GM19351 (cell line): ENCODE data around the gene VSIR.

Experiments used
- ATAC-seq: cut with Tn5 transposase; IDR thresholded peaks from one replicate; pipeline ENCODE4 v1.9.1; 2021; ENCODE audit warnings: mild to moderate bottlenecking, moderate library complexity; ENCODE audit not compliant: unreplicated experiment

The VSIR gene

DNA sequence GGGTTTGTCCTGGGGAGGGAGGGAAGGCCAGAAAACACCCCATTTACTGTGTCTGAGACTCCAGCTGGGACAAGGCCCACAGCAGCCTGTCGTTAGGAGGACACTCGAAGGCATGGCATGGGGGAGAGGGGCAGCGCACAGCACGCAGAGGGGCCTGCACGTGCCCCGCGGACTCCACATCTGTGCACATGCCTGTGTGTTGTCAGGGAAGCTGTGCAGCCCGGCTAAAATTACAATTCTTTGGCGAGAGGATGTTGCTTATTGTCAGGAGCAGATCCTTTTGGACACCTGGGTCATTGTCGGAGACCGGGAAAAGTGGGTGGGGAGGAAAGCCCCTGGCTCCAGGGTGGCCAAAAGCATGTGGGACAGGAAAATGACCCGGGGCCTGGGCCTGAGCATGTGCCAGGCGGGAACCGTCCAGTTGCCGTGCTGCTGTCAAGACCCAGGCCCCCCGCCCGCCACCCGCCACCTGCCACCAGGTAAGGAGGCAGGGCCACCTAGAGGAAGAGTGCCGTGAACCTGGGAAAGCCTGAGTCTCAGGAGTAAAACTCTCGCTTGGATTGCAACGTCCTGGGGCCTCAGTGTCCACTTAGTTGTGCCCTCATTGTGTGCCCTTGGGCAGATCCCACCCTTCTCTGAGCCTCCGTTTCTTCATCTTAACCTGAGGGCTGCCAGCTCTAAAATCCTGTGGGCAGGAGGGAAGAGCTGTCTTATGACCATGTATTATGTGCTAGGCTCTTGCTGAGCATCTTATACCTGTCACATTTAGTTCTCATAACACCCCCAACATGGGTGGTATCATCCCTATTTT, 7.2 kb downstream of the VSIR start:
- ATAC-seq: no peak

DNA sequence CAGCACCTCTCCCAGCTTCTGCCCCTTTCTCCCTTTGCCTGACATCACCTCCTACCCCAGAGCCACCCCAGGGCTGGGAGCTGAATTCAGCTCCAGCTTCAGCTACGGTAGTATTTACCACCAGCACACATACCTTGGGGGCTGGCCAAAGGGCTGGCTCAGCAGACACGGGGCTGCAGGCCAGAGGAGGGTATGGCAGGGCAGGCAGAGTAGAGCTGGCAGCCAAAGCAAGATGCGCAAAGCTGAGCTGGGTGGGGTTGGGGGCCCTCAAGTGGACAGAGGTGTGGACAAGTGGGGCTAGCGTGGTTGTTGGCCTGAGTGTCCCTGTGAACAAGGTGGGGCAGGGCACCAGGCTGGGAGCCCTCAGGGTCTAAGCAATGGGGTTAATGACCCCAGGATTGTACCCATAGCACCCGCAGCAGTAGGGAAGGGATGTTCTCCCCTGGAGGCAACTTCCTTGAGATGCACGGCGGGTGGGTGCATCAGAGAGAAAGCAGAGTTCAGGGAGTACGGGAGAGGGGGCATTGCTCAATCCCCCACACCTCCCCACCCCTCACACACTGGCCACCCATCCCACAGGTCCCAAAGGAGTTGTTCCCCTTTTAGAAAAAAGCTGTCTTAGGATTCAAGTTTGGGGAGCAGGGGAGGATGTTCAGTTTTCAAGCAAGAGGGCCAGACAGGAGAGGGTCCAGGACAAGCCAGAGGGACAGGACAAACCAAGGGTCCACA, 8.0 kb downstream of the VSIR start:
- no peak for ATAC-seq

DNA sequence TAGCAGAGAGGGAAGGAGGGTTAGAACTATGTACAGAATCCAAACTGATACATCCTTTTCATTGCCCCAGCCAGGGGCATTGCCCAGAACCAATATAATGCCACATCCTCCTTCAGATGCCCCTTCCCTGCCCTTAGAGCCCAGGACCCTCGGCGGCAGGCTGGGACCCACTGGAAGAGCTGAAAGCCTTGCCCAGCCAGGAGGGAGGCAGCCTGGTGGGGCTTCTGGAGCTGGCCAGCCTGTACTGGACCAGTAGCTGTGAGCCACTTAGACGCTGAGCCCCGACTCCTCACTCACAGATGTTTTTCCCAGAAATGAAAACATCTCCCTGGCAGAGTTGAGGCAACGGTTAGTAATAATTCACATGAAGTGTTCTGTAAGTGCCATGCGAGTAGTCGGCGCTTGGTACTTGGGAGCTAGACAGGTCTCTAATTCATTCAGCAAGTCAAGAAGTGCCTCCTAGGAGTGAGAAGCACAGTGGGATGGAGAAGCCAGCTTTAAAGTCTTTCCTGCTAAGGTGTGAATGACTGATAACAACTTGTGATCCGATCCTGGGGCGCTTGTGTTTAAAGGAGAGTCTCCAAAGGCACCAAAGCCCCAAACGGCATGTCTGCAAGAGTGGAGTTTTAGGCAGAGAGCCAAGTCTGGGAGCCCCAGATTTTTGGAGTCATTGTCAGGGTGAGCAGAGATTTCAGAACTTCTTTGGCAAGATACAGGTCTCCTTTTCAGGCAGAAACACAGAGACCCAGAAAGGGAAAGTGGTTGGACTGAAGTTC, 9.8 kb downstream of the VSIR start:
- ATAC-seq: no peak

DNA sequence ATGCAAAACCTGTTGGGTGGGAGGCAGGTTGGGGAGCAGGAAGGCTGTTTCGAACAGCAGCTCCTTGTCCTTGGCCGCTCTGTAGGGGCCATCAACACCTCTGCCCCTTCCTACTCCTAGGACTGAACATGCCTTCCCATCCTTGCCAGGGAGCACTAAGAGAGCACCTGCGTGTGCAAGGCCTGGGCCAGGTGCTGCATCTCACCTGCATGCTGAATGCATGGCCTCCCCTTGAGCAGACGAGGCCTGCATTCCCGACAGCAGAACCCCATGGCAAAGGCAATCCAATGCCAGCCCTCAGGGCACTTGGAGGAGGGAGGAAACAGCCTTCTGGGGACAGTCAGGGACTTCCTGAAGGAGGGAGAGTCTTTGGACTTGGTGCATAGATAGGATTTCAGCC, 11.0 kb downstream of the VSIR start:
- ATAC-seq: no peak

DNA sequence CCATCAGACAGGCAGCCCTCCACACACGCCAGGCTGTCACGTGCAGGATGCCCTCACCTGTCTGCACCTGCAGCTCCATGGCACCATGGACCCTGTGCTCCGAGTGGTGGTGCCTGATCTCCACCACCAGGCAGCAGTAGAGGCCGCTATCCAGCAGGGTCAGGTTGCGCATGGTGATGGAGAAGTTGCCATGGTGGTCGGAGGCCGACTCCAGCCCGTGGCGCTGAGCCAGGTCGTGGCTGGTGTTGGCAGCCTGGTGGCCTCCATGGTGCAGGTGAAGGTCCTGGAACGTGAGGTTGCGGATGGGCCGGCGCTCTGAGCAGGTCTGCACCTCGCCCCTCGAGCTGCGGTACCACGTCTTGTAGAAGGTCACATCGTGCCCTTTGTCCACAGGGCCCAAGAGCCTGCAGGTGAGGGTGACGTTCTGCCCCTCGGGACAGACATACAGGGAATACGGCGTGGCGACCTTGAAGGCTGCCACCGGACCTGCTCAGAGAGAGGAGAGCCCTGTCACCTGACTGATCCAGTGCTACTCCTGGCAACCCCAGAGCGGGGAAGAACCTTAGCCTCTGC, 11.7 kb downstream of the VSIR start:
- ATAC-seq: no peak

DNA sequence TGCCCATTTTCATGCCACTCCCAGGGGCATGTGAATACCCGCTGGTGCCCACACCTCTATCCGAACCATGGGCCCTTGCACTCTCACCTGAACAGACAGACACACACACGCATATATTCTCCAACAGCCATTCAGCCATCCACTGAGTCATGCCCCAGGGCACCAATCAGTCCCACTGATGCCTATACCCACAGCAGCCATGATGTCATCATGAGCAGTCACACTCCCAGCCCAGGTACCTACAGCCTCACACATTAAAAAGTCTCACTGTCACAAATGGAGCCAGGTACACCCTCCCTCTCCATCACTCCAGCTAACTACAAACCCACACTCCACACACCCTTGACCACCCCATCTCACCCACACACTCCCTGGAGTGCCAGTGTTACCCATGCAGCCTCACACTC, 12.2 kb downstream of the VSIR start:
- no peak for ATAC-seq

DNA sequence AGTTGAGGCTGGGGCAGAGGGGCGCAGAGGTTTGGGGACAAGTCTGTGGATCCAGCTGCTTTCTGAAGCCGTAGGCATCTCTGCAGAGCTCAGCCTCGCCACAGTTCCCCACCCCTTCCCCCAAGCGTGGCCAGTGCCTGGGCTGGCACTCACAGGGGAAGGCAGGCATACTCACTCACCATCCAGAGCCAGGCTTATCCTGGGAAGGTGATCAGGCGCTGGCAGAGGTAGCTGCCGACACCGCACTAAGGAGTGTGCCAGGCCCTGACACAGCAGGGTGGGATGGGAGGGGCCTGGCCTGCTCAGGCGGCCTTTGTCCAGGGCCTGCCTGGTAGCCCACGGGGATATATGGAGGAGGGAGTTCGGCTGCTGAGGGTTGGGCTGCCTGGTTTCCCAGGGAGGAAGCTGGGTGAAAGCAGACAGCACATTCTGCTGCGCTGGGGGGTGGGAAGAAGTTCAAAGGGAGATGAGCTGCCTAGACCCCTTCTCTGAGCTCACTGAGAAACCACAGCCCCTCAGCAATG, 15.9 kb downstream of the VSIR start:
- no peak for ATAC-seq

DNA sequence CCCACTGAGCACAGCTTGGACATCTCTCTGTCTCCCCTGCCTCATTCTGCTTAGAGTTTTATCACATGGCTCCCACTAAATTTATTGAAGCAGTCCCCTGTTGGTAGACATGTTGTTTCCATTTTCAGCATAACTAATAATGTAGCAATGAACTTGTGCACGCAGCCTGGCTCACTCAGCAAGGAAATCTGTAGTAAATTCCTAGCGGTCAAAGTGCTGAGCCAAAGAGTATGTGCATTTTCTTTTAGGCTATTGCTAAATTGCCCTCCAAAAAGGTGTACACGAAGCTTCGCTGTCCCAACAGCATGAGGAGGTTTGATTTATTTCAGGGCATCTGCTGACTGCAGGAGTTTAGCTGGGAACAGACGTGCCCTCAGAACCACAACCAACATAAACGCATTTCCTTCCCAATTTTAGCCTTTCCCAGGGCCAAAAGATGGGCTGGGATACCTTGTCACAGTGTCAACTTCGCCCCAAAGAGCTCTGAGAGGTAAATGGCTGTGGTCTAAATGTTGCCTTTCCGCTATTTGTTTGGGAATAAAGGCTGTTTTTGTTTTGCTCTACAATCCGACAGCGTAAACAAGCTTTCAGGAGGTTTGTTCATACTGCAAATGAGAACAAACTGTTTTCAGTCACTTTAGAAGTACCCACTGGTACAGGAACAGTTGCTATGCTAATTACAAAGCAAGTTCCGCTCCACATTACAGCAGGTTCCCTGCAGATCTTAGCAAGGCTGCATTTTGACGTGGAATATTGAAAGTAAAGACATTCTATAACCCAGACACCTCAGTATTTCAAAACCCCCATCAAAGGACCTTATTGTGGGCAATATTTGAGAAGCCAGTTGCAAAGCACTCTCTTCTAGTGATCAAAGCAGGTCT, 16.8 kb downstream of the VSIR start:
- no peak for ATAC-seq

DNA sequence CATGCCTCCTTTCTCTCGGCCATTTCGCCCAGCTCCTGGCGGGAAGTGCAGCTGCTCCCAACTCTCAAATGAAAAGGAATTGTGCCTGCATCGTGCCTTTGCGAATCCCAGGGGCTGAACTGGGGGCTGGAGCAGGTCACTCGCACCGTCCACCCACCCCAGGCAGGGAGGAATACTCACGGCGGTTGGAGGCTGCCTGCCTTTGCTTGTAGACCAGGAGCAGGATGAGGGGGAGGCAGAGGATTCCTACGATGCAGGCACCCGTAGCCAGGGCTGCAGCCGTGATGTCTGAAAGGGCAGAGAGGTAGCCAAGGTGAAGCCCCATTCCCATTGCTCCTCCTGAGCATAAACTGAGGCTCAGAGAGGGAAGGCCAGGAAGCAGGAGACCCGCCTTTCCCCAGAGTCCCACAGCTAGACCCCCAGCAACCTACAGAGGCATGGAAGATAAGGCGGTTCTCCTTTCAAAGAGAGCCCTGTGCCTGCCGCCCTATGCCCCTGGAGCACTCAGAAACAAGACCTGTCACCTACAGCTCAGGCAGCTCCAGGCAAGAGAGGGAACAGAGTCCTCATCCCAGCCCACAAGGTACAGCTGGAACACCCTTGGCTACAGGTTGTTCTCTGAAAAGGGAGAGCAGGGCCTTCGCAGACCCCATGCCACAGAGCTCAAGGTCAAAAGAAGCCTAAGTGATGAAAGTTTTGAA, 18.0 kb downstream of the VSIR start:
- no peak for ATAC-seq

DNA sequence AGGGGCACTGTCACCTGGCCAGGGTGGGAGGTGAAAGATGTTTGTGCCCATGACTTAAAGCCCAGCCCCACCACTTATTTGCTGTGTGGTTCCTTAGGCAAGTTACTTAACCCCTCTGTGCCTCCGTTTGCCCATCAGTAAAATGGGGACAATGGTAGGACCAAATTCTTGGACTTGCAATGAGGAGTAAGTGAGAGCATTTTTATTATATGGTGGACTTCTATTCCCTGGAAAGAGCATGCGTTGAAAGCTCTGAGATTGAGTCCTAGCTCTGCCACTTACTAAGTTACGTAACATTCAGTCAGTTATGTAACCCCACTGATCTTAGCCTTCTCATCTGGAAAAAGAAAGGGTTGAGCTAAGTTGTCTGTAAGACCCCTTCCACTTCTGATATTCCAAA, 18.8 kb downstream of the VSIR start:
- ATAC-seq: no peak

DNA sequence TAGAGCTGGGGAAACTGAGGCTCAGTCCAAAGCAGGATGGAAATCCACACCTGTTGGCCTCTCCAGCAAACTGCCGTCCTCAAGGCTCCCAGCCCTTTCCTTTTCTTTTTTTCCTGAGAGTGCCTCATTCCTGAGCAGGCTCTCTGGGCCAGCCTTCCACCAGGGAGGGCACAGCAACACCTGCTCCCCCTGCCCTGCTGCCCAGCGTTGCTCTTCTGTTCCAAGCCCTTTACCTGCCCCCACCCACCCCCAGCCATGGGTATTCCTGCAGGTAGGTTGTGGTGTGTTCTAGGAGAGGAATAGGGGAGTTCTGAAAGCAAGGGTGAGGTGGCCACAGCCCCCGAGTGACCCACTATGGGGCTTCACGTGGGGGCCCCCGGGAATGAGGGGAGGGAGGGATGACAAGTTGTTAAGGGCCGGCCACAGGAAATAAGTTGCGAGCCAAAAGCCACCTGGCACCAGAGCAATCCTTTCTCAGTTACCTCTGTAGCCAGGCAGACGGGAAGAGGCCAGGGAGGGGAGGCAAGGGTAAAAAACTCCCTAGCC, 19.3 kb downstream of the VSIR start:
- no peak for ATAC-seq

DNA sequence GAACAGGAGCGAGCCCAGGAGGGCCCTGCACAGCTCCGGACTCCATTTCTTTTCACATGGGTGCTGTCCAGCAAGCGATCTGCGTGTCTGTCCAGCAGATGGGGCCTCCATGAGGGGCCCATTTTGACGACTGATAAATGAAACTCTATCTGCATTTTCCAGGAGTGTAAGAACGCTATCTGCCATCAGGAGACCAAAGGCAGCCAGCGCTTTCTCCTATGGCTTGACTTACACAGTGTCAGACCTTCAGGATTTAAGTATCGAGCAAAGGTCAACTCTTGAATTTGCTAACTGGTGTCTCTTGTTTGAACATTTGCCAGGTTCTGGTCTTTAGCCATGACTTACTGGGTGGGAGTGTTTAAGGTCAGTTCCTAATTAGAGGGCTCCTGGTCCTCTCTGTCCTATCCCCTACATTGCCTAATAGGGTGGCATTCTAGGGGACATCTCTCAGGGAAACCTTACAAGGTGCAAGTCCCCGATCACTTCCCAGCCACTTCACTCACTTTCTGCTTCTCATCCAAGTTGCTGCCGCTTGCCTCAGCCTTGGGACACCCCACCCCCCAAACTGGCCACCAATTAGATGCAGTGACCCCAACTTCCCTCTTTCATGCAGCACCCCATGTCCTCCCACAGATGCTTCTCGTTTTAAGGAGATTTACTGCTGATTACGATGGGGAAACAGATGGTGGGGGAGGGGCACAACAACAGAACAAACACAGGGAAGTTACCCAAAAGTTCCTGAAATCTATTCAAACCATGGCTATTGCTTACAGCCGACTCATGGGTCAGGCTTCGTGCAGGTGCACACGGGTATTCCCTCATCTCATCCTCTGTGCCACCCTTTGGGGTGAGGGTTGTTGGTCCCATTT, 20.0 kb downstream of the VSIR start:
- no peak for ATAC-seq

DNA sequence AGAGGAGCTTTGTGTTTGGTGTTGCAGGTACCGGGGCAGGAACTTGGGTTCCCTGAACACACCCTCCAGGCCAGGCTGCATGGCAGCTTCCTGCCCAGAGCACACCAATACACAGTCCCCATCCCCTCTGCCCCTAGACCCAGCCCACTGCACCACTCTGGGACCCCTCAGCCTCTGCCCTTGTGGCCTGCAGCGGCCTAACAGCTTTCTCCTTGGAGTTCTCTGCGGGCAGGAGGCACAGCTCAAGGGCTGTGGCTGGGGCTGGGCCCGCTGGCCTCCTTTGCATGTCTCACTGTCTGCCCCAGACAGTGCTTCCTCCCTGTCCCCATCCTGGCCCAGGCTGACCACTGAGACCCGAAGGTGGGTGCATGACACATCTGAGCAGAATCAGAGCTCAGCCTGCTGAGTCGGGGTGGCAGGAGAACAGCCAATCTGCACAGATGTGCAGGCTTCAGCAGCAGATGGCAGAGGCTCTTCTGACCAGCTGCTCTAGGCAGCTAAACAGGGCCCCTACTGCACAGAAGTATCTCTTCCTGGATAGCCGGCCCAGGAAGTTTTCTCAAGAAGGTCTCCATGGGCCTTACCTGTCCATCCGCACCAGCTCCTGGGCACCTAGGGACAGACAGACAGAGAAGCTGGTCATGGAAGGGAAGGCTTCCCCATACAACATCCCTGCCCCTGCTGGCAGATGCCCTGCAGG, 20.8 kb downstream of the VSIR start:
- no peak for ATAC-seq

DNA sequence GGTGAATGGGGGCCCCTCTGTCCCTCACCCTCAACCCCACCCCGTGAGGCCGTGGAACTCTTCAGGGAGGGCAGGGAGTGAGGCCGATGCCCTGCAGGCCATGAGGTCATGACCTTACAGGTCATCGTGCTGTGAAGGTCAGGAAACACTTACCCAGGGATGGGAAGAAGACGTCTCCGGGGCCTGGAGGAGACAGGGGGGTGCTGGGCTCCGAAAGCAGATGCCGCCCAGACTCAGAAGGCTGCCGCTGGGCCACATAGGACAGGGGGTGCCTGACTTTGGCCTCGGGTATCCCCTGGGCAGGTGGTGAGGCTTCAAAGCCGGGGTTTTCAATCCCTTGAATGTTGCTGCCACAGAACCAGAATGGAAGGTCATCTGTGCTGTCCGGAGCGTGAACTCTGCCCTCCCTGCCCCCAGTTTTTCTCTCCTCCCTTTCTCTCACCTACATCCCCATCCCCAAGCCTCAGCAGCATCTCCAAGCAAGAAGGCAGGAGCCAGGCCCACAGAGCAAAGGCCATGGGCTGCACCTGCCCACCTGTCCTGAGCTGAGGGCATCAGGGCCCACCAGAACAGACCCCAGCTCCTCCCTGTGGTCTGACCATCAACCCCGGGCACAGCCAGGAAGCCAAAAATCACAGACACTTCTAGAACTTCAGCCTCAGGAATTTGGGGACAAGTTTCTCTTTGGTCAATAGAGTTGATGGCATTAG, 21.6 kb downstream of the VSIR start:
- no peak for ATAC-seq

DNA sequence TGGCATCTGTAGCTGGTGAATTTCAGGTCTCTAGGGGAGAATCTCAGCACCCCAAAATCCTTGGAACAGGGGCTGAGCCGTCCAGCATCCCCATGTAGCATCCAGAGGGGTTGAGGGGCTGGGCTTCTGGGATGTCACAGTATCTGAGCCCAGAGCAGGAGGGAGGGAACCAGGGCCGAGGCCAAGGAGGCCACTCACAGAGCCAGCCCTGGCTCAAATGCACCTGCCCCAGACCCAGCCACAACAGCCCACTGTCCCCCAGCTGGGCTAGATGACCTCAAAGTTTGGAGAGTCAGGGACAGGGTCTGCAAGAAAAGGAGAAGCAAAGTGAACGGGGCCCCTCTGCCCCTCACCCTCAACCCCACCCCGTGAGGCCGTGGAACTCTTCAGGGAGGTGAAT, 22.3 kb downstream of the VSIR start:
- no peak for ATAC-seq

DNA sequence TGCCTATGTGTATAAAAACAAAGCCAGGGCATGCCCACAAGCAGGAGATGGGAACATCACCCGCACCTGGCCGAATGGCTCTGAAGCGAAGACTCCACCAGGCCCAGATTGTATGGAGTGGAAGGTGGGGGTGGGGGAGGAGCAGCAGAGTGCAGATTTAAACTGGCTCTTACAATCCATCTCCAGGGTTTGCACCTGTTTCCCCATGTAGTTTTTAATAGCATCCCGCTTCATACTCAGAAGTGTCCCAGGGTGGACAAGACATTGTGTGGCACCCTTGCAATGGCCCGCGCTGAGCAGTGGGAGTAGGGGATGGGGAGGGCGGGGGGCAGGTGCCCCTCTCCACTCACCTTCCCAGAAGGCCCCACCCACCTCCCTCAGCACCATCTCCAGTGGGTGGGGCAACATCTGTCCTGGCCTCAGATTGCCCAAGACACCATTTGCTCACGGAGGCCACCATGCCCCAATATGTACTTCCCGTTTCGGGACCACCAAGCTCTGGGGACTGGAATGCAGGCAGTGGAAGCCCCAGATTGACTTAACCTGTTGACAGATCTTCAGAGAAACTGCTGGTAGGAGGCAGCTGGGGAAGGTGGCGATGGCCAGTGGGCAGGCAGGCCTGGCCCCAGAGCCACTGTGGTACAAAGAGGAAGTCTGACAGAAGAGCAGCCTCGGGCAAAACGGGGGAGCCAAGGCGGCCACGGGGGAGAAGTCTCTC, 23.0 kb downstream of the VSIR start:
- no peak for ATAC-seq
